Bone marrow (tissue), 2 donors: ENCODE results near the gene MTCL1.

Experiments
- DNase-seq, 2 donors: peaks; one replicate each; lab custom pipeline; 2025; lab: John Stamatoyannopoulos, UW

The MTCL1 gene

GRCh38 chr18:8833480-8833879 lies 128.1 kb downstream of the MTCL1 start:
- DNase-seq, result no peak

- DNase-seq, result no peak
Observed at GRCh38 chr18:8834881-8835280, 129.5 kb downstream of the MTCL1 start.

GRCh38 chr18:8835521-8835953 lies 130.2 kb downstream of the MTCL1 start:
- DNase-seq, result no peak

- DNase-seq, result no peak
Observed at GRCh38 chr18:8839281-8839680, 133.9 kb downstream of the MTCL1 start.

- DNase-seq, result no peak
Observed at GRCh38 chr18:8841781-8842485, 136.6 kb downstream of the MTCL1 start.

- DNase-seq, result no peak
Observed at GRCh38 chr18:8842506-8842905, 137.2 kb downstream of the MTCL1 start.

- no peak for DNase-seq
Observed at GRCh38 chr18:8843005-8843404, 137.6 kb downstream of the MTCL1 start.

GRCh38 chr18:8844721-8845148 lies 139.4 kb downstream of the MTCL1 start:
- DNase-seq, result no peak

- no peak for DNase-seq
Observed at GRCh38 chr18:8845506-8845905, 140.2 kb downstream of the MTCL1 start.

- no peak for DNase-seq
Observed at GRCh38 chr18:8847066-8847755, 141.9 kb downstream of the MTCL1 start.

- DNase-seq, result no peak
Observed at GRCh38 chr18:8847900-8848299, 142.5 kb downstream of the MTCL1 start.

- DNase-seq, result no peak
Observed at GRCh38 chr18:8848541-8848940, 143.2 kb downstream of the MTCL1 start.

- no peak for DNase-seq
Observed at GRCh38 chr18:8849696-8850095, 144.3 kb downstream of the MTCL1 start.

- no peak for DNase-seq
Observed at GRCh38 chr18:8851659-8852058, 146.3 kb downstream of the MTCL1 start.

- DNase-seq, result no peak
Observed at GRCh38 chr18:8854550-8854949, 149.2 kb downstream of the MTCL1 start.

GRCh38 chr18:8854962-8855361 lies 149.6 kb downstream of the MTCL1 start:
- DNase-seq, result no peak

GRCh38 chr18:8856212-8856611 lies 150.9 kb downstream of the MTCL1 start:
- DNase-seq, result no peak

- no peak for DNase-seq
Observed at GRCh38 chr18:8856769-8857393, 151.5 kb downstream of the MTCL1 start.

GRCh38 chr18:8857806-8858205 lies 152.4 kb downstream of the MTCL1 start:
- no peak for DNase-seq

GRCh38 chr18:8858888-8859511 lies 153.6 kb downstream of the MTCL1 start:
- DNase-seq, result no peak

- no peak for DNase-seq
Observed at GRCh38 chr18:8860845-8861642, 155.7 kb downstream of the MTCL1 start.

- no peak for DNase-seq
Observed at GRCh38 chr18:8863427-8863826, 158.1 kb downstream of the MTCL1 start.
